ENCODE measurements around the gene HTR4.

HTR4 gene

GRCh38 chr5:148540647-148541046 lies 113.7 kb downstream of the HTR4 start:
- Histone ChIP-seq H3K14ac (ENCODE audit: low read length) (no peak overlapping the region), H3K23ac (ENCODE audit: low read length) (no peak overlapping the region), H2BK5ac (ENCODE audit: low read depth, low read length, poor library complexity) (no peak overlapping the region), H3K27ac (ENCODE audit: low read depth, low read length) (no peak overlapping the region), H3K18ac (ENCODE audit: low read length) (no peak overlapping the region), H2BK12ac (ENCODE audit: low read length) (no peak overlapping the region), H2AK5ac (ENCODE audit: low read length) (no peak overlapping the region), H3K79me1 (ENCODE audit: low read length) (no peaks in the 10 kb centered on the region), H2AFZ (ENCODE audit: insufficient read depth, low read length, poor library complexity) (no peak overlapping the region), H3K4me2 (ENCODE audit: low read length) (no peak overlapping the region), H3K79me2 (ENCODE audit: control insufficient read depth, insufficient read depth, low read length, poor library complexity) (no peaks in the 10 kb centered on the region), H2BK120ac (ENCODE audit: insufficient read depth, low read length, poor library complexity) (no peak overlapping the region), H4K8ac (ENCODE audit: low read depth, low read length) (no peak overlapping the region), H3K4me3 (ENCODE audit: low read depth, low read length) (no peak overlapping the region), H4K12ac (ENCODE audit: low read depth, low read length) (no peak overlapping the region), H3K4me1 (ENCODE audit: control insufficient read depth in 1 of 2, insufficient read depth in 2 of 2, low read length in 2 of 2) (peaks cover 2 to 3% of the 10 kb centered on the region in 2 experiments), H3K36me3 (ENCODE audit: control insufficient read depth in 1 of 2, insufficient read depth in 2 of 2, low read length in 2 of 2) (no peaks in the 10 kb centered on the region), H3K4ac (ENCODE audit: low read depth, low read length) (no peak overlapping the region), H4K91ac (ENCODE audit: low read depth, low read length) (no peak overlapping the region), H3K27me3 (ENCODE audit: insufficient read depth, low read length) (no peaks in the 10 kb centered on the region), H3K9me3 (ENCODE audit: insufficient read depth, low read depth, low read length) (no peaks in the 10 kb centered on the region), H3K9ac (ENCODE audit: low read length) (no peak overlapping the region)
- WGBS (ENCODE audit: extremely low coverage, insufficient coverage, insufficient read length): no CpG with 5 or more reads among the region's 1 CpG
- DNase-seq: peak; percentile 11 to 40

- H4K8ac ChIP-seq (ENCODE audit: low read depth, low read length): no peak overlapping the region
- no CpG with 5 or more reads among the region's 6 CpGs for WGBS (ENCODE audit: extremely low coverage, insufficient coverage, insufficient read length)
- no peaks in the 10 kb centered on the region for H3K27me3 ChIP-seq (ENCODE audit: insufficient read depth, low read length)
These were observed 114.5 kb downstream of the HTR4 start for GRCh38 chr5:148539851-148540250.

GRCh38 chr5:148535190-148535589 lies 119.1 kb downstream of the HTR4 start:
- H3K14ac ChIP-seq (ENCODE audit: low read length): no peak overlapping the region
- WGBS (ENCODE audit: extremely low coverage, insufficient coverage, insufficient read length): no CpG with 5 or more reads among the region's 1 CpG
- H3K4me3 ChIP-seq (ENCODE audit: low read depth, low read length): no peak overlapping the region
- H4K91ac ChIP-seq (ENCODE audit: low read depth, low read length): no peak overlapping the region
- no peaks in the 10 kb centered on the region for H3K79me1 ChIP-seq (ENCODE audit: low read length)
- H2BK120ac ChIP-seq (ENCODE audit: insufficient read depth, low read length, poor library complexity): no peak overlapping the region
- H3K18ac ChIP-seq (ENCODE audit: low read length): no peak overlapping the region
- H3K4me2 ChIP-seq (ENCODE audit: low read length): no peak overlapping the region
- H3K23ac ChIP-seq (ENCODE audit: low read length): no peak overlapping the region
- DNase-seq: no peak
- H3K9ac ChIP-seq (ENCODE audit: low read length): no peak overlapping the region
- no peaks in the 10 kb centered on the region for H3K27me3 ChIP-seq (ENCODE audit: insufficient read depth, low read length)
- no peaks in the 10 kb centered on the region for H3K79me2 ChIP-seq (ENCODE audit: control insufficient read depth, insufficient read depth, low read length, poor library complexity)
- no peaks in the 10 kb centered on the region for H3K4me1 ChIP-seq (ENCODE audit: control insufficient read depth in 1 of 2, insufficient read depth in 2 of 2, low read length in 2 of 2)
- peaks cover 4% of the 10 kb centered on the region for H3K9me3 ChIP-seq (ENCODE audit: insufficient read depth, low read depth, low read length)
- H4K8ac ChIP-seq (ENCODE audit: low read depth, low read length): no peak overlapping the region
- no peaks in the 10 kb centered on the region for H3K36me3 ChIP-seq (ENCODE audit: control insufficient read depth in 1 of 2, insufficient read depth in 2 of 2, low read length in 2 of 2)
- H2AK5ac ChIP-seq (ENCODE audit: low read length): no peak overlapping the region
- no peak overlapping the region for H2AFZ ChIP-seq (ENCODE audit: insufficient read depth, low read length, poor library complexity)
- no peak overlapping the region for H3K4ac ChIP-seq (ENCODE audit: low read depth, low read length)
- H2BK5ac ChIP-seq (ENCODE audit: low read depth, low read length, poor library complexity): no peak overlapping the region
- no peak overlapping the region for H3K27ac ChIP-seq (ENCODE audit: low read depth, low read length)
- H2BK12ac ChIP-seq (ENCODE audit: low read length): no peak overlapping the region
- no peak overlapping the region for H4K12ac ChIP-seq (ENCODE audit: low read depth, low read length)

More at GRCh38 chr5:148539851-148540250, 114.5 kb downstream of the HTR4 start:
- Histone ChIP-seq H3K4me2 (ENCODE audit: low read length) (no peak overlapping the region), H4K91ac (ENCODE audit: low read depth, low read length) (no peak overlapping the region), H2AFZ (ENCODE audit: insufficient read depth, low read length, poor library complexity) (no peak overlapping the region), H2BK12ac (ENCODE audit: low read length) (no peak overlapping the region), H3K14ac (ENCODE audit: low read length) (no peak overlapping the region), H3K18ac (ENCODE audit: low read length) (no peak overlapping the region), H3K23ac (ENCODE audit: low read length) (no peak overlapping the region), H2BK120ac (ENCODE audit: insufficient read depth, low read length, poor library complexity) (no peak overlapping the region), H3K9ac (ENCODE audit: low read length) (no peak overlapping the region), H3K4ac (ENCODE audit: low read depth, low read length) (no peak overlapping the region), H3K79me1 (ENCODE audit: low read length) (no peaks in the 10 kb centered on the region), H3K9me3 (ENCODE audit: insufficient read depth, low read depth, low read length) (no peaks in the 10 kb centered on the region), H3K4me1 (ENCODE audit: control insufficient read depth in 1 of 2, insufficient read depth in 2 of 2, low read length in 2 of 2) (peaks cover 2 to 3% of the 10 kb centered on the region in 2 experiments), H2BK5ac (ENCODE audit: low read depth, low read length, poor library complexity) (no peak overlapping the region), H3K79me2 (ENCODE audit: control insufficient read depth, insufficient read depth, low read length, poor library complexity) (no peaks in the 10 kb centered on the region), H3K4me3 (ENCODE audit: low read depth, low read length) (no peak overlapping the region), H2AK5ac (ENCODE audit: low read length) (no peak overlapping the region), H3K27ac (ENCODE audit: low read depth, low read length) (no peak overlapping the region), H3K36me3 (ENCODE audit: control insufficient read depth in 1 of 2, insufficient read depth in 2 of 2, low read length in 2 of 2) (no peaks in the 10 kb centered on the region), H4K12ac (ENCODE audit: low read depth, low read length) (no peak overlapping the region)
- no peak for DNase-seq

- Histone ChIP-seq H4K12ac (ENCODE audit: low read depth, low read length) (no peak overlapping the region), H3K18ac (ENCODE audit: low read length) (no peak overlapping the region), H2BK12ac (ENCODE audit: low read length) (no peak overlapping the region), H3K36me3 (ENCODE audit: control insufficient read depth in 1 of 2, insufficient read depth in 2 of 2, low read length in 2 of 2) (no peaks in the 10 kb centered on the region), H3K27ac (ENCODE audit: low read depth, low read length) (no peak overlapping the region), H2AFZ (ENCODE audit: insufficient read depth, low read length, poor library complexity) (no peak overlapping the region), H4K91ac (ENCODE audit: low read depth, low read length) (no peak overlapping the region), H3K14ac (ENCODE audit: low read length) (no peak overlapping the region), H3K27me3 (ENCODE audit: insufficient read depth, low read length) (no peaks in the 10 kb centered on the region), H2BK120ac (ENCODE audit: insufficient read depth, low read length, poor library complexity) (no peak overlapping the region), H3K9ac (ENCODE audit: low read length) (no peak overlapping the region), H3K23ac (ENCODE audit: low read length) (no peak overlapping the region), H2AK5ac (ENCODE audit: low read length) (no peak overlapping the region), H3K79me2 (ENCODE audit: control insufficient read depth, insufficient read depth, low read length, poor library complexity) (no peaks in the 10 kb centered on the region), H3K79me1 (ENCODE audit: low read length) (no peaks in the 10 kb centered on the region), H2BK5ac (ENCODE audit: low read depth, low read length, poor library complexity) (no peak overlapping the region), H3K9me3 (ENCODE audit: insufficient read depth, low read depth, low read length) (peaks cover 9% of the 10 kb centered on the region), H4K8ac (ENCODE audit: low read depth, low read length) (no peak overlapping the region), H3K4ac (ENCODE audit: low read depth, low read length) (no peak overlapping the region), H3K4me2 (ENCODE audit: low read length) (no peak overlapping the region), H3K4me1 (ENCODE audit: control insufficient read depth in 1 of 2, insufficient read depth in 2 of 2, low read length in 2 of 2) (no peaks in the 10 kb centered on the region), H3K4me3 (ENCODE audit: low read depth, low read length) (no peak overlapping the region)
- DNase-seq: no peak
- WGBS (ENCODE audit: extremely low coverage, insufficient coverage, insufficient read length): no CpG with 5 or more reads among the region's 5 CpGs
These were observed 121.2 kb downstream of the HTR4 start for GRCh38 chr5:148532969-148533670.

Measured in trophoblast cell (in vitro differentiated cells and primary cell).